ENCODE measurements around the gene SETD6. TPM values are rescaled to one million over a fixed set of nuclear protein-coding genes. Genes with fewer than 3 reads are reported as not detected.
"Not testable (repeated sequence)": the region's sequence is repeated elsewhere in the genome, so short reads cannot be mapped to it uniquely, and the experiment has no call there.

The SETD6 gene
- total RNA-seq, 1 experiment from 2014 or later = 35.2 TPM

GRCh38 chr16:58563235-58563634 lies 47.9 kb downstream of the SETD6 start:
- BruUV-seq (replicated peaks) = no TSS peak
- Histone ChIP-seq H3K4me1 (ENCODE audit: insufficient read depth, low read length, poor library complexity, severe bottlenecking) (no peaks in the 10 kb centered on the region), H3K9me3 (ENCODE audit: low read depth, low read length, poor library complexity, severe bottlenecking) (no peaks in the 10 kb centered on the region), H3K27ac (ENCODE audit: low read depth, low read length, poor library complexity, severe bottlenecking) (no peak overlapping the region), H3K4me3 (ENCODE audit: low read depth, low read length, poor library complexity, severe bottlenecking) (no peak overlapping the region), H3K27me3 (replicated peaks; ENCODE audit: insufficient read depth, low read depth, low read length, poor library complexity) (no peaks in the 10 kb centered on the region), H3K36me3 (ENCODE audit: insufficient read depth, low read length, poor library complexity, severe bottlenecking) (peaks cover 75% of the 10 kb centered on the region)
- CTCF ChIA-PET = no interaction called here
- POLR2A ChIA-PET (ENCODE audit: low non-redundant PET) = no interaction called here
- no peak for TF ChIP-seq CTCF (conservative IDR thresholded peaks at IDR 0.05; ENCODE audit: low read depth, low read length)
- no peak for TF ChIP-seq EZH2 (IDR thresholded peaks at IDR 0.05; ENCODE audit: borderline replicate concordance, low read depth, low read length, poor library complexity, severe bottlenecking)
- intact Hi-C loops (cut with micrococcal nuclease; ENCODE audit: unreplicated experiment) = no loop called here
- DNase-seq (ENCODE audit: low spot score) = peak; percentile 16

- Histone ChIP-seq H3K9me3 (ENCODE audit: low read depth, low read length, poor library complexity, severe bottlenecking) (no peaks in the 10 kb centered on the region), H3K27ac (ENCODE audit: low read depth, low read length, poor library complexity, severe bottlenecking) (no peak overlapping the region), H3K4me1 (ENCODE audit: insufficient read depth, low read length, poor library complexity, severe bottlenecking) (no peaks in the 10 kb centered on the region), H3K36me3 (ENCODE audit: insufficient read depth, low read length, poor library complexity, severe bottlenecking) (peaks cover 69% of the 10 kb centered on the region), H3K27me3 (replicated peaks; ENCODE audit: insufficient read depth, low read depth, low read length, poor library complexity) (no peaks in the 10 kb centered on the region), H3K4me3 (ENCODE audit: low read depth, low read length, poor library complexity, severe bottlenecking) (no peak overlapping the region)
- DNase-seq (ENCODE audit: low spot score) = no peak
- intact Hi-C loops (cut with micrococcal nuclease; ENCODE audit: unreplicated experiment) = no loop called here
- BruUV-seq (replicated peaks) = no TSS peak
- ChIA-PET POLR2A (ENCODE audit: low non-redundant PET) (no interaction called here), CTCF (no interaction called here)
- no peak for TF ChIP-seq CTCF (conservative IDR thresholded peaks at IDR 0.05; ENCODE audit: low read depth, low read length)
- TF ChIP-seq EZH2 (IDR thresholded peaks at IDR 0.05; ENCODE audit: borderline replicate concordance, low read depth, low read length, poor library complexity, severe bottlenecking) = no peak
These were observed 48.5 kb downstream of the SETD6 start for GRCh38 chr16:58563775-58564174.

- BruUV-seq (replicated peaks); POLR2A ChIA-PET (ENCODE audit: low non-redundant PET): not testable (repeated sequence)
These were observed 50.4 kb downstream of the SETD6 start for GRCh38 chr16:58565697-58566096.

More at GRCh38 chr16:58565697-58566096, 50.4 kb downstream of the SETD6 start:
- H3K4me1 ChIP-seq (ENCODE audit: insufficient read depth, low read length, poor library complexity, severe bottlenecking); H3K27me3 ChIP-seq (replicated peaks; ENCODE audit: insufficient read depth, low read depth, low read length, poor library complexity); H3K9me3 ChIP-seq (ENCODE audit: low read depth, low read length, poor library complexity, severe bottlenecking); CTCF ChIA-PET; H3K4me3 ChIP-seq (ENCODE audit: low read depth, low read length, poor library complexity, severe bottlenecking); intact Hi-C loops (cut with micrococcal nuclease; ENCODE audit: unreplicated experiment); DNase-seq (ENCODE audit: low spot score); H3K27ac ChIP-seq (ENCODE audit: low read depth, low read length, poor library complexity, severe bottlenecking): not testable (repeated sequence)
- H3K36me3 ChIP-seq (ENCODE audit: insufficient read depth, low read length, poor library complexity, severe bottlenecking) = peaks cover 67% of the 10 kb centered on the region

Other genes starting within 250 kb of the SETD6 start
- gene PRSS54, start 220.5 kb upstream of the SETD6 start, total RNA-seq (2021) = not detected in 2 replicates
- gene GINS3, start 123.0 kb upstream of the SETD6 start, total RNA-seq (2021) = 22.0 and 22.2 TPM in 2 replicates
- 0.28 and 0.66 TPM in 2 replicates for gene NDRG4, start 15.4 kb upstream of the SETD6 start, total RNA-seq (2021)
- gene CNOT1, start 114.3 kb downstream of the SETD6 start, total RNA-seq (2021) = 255 and 259 TPM in 2 replicates
- 16.9 and 21.3 TPM in 2 replicates for gene SLC38A7, start 169.3 kb downstream of the SETD6 start, total RNA-seq (2021)
- 115 and 123 TPM in 2 replicates for gene GOT2, start 218.8 kb downstream of the SETD6 start, total RNA-seq (2021)